Measurements from ENCODE around the gene PELI1. TPM values are rescaled to one million over a fixed set of nuclear protein-coding genes. Genes with fewer than 3 reads are reported as not detected.

The PELI1 gene
- total RNA-seq, 4 donors from 2014 or later, result 21.7 to 56.7 (median 34.3) TPM

GRCh38 chr2:64115808-64116598, 28.2 kb downstream of the PELI1 start:
- no peak for TF ChIP-seq CTCF (IDR thresholded peaks at IDR 0.05)
- ATAC-seq (ENCODE audit: low FRiP score), result no peak
- no peak for DNase-seq (ENCODE audit: low spot score)

- ATAC-seq (ENCODE audit: low FRiP score), result no peak
- no peak for TF ChIP-seq CTCF (IDR thresholded peaks at IDR 0.05)
- no peak for DNase-seq (ENCODE audit: low spot score)
Observed at GRCh38 chr2:64114912-64115277, 29.3 kb downstream of the PELI1 start.

- TF ChIP-seq CTCF (IDR thresholded peaks at IDR 0.05), result no peak
- DNase-seq (ENCODE audit: low spot score) (no peak), ATAC-seq (ENCODE audit: low FRiP score) (peak; percentile 75)
Observed at GRCh38 chr2:64114063-64114911, 29.9 kb downstream of the PELI1 start.

GRCh38 chr2:64112016-64112415, 32.2 kb downstream of the PELI1 start:
- DNase-seq (ENCODE audit: low spot score) (no peak), ATAC-seq (ENCODE audit: low FRiP score) (no peak)
- TF ChIP-seq CTCF (IDR thresholded peaks at IDR 0.05), result no peak

- ATAC-seq (ENCODE audit: low FRiP score) (no peak), DNase-seq (ENCODE audit: low spot score) (no peak)
- TF ChIP-seq CTCF (IDR thresholded peaks at IDR 0.05), result no peak
Observed at GRCh38 chr2:64111426-64111825, 32.8 kb downstream of the PELI1 start.

GRCh38 chr2:64108666-64109241, 35.5 kb downstream of the PELI1 start:
- ATAC-seq (ENCODE audit: low FRiP score) (no peak), DNase-seq (ENCODE audit: low spot score) (no peak)
- TF ChIP-seq CTCF (IDR thresholded peaks at IDR 0.05), result no peak

All from omental fat pad (tissue), 4 donors.